GM10266 (cell line): Measurements from ENCODE around the gene ZNF107.

ENCODE experiments used
- DNase-seq: peaks from one replicate; pipeline ENCODE4 v3.0.0; 2012; ENCODE audit errors: extremely low spot score
- CTCF ChIP-seq: IDR thresholded peaks from 2 replicates; pipeline ENCODE4 v1.5.1; 2012; ENCODE audit warnings: mild to moderate bottlenecking, low read depth; ENCODE audit not compliant: control insufficient read depth, insufficient read depth; ENCODE audit errors: missing control alignments

Gene ZNF107

GRCh38 chr7:64665980-64666662 lies at the start of gene ZNF107:
TSS of gene ZNF107 (plus strand) at chr7:64666133. CDS start at chr7:64666283, 150 bp downstream.
- TF ChIP-seq CTCF, result no peak
- DNase-seq, result peak; percentile 81

- DNase-seq, result no peak
- peak; percentile 39 for TF ChIP-seq CTCF
These were observed 47.0 kb upstream of the ZNF107 start for GRCh38 chr7:64618785-64619456.

- TF ChIP-seq CTCF, result no peak
- DNase-seq, result no peak
These were observed 46.2 kb upstream of the ZNF107 start for GRCh38 chr7:64619705-64620104.

GRCh38 chr7:64621656-64622055 lies 44.3 kb upstream of the ZNF107 start:
- DNase-seq, result no peak
- TF ChIP-seq CTCF, result no peak

- peak; percentile 56 for TF ChIP-seq CTCF
- no peak for DNase-seq
These were observed 40.5 kb upstream of the ZNF107 start for GRCh38 chr7:64625114-64626082.

GRCh38 chr7:64626083-64626469 lies 39.9 kb upstream of the ZNF107 start:
- no peak for TF ChIP-seq CTCF

More at GRCh38 chr7:64626083-64626469, 39.9 kb upstream of the ZNF107 start:
- no peak for DNase-seq
